ENCODE measurements around the gene HIVEP3.

The HIVEP3 gene

DNA sequence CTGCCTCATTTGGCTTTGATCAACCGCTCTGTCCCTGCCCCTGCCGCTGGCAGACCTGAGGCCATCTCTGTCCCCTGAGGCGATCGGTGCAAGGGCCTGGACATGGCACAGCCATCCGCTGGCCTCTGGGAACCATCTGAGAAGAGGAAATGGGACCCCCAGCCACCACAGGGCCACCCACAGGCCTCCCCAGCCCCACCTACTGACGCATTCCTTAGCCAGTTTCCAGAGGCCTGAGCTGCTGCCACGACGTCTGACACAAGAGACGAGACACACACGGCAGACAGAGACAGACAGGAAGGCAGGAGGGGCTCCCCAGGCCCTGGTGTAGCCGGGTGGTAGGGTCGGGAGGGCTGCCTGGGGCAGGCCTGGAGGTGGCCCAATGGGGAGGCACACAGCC is 397.0 kb downstream of the HIVEP3 start:
- no peak for DNase-seq

DNA sequence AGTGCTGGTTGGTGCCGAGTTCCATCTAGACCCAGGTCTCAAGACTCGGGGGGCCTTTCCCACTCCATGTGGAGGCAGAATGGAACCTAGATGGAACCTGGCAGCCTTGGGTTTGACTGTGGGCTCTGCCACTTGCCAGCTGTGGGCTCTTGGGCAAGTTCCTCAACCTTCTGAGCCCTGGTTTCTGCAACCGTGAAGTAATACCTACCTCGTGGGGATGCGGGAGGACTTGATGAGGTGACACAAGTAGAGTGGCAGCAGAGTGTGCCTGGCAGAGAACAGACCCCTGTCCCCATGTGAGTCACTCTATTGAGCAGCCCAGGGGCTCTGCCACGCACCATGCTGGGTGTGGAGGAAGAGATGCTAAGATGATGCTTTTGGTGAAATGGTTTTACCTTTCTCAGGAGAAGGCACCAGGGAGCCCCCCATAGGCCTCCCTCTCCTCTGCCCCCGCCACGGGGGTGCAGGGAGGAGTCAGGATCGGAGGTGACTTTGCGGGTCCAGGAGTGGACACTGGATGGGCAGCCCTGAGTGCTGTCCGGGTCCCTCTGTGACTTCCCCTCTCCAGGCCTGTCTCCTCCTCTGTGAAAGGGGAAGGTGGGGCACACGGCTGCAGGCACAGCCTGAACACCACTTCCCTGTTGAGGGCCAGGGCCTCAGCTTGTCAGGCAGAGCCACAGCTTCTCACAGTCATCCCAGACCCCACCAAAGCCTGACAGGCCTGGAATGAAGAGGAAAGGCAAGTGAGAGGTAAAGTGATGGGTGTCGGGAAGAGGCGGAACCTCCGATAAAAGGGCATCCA is 397.6 kb downstream of the HIVEP3 start:
- DNase-seq, result no peak

DNA sequence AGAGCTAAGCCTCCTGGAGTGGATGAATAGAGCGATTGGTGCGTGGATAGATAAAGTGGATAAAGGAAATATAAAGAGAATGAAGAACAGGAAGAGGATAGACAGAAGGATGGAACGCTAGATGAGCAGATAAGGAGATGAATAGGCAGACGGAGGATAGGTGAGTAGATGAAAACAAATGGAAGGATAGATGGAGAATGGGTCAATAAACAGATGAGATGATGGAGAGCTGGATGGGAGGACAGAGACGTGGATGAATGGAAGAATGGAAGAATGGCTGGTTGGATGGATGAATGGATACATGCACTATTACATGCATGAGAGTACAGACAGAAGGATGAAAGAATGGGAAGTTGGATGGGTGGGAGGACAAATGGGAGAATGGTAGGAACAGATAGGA is 399.1 kb downstream of the HIVEP3 start:
- no peak for DNase-seq

DNA sequence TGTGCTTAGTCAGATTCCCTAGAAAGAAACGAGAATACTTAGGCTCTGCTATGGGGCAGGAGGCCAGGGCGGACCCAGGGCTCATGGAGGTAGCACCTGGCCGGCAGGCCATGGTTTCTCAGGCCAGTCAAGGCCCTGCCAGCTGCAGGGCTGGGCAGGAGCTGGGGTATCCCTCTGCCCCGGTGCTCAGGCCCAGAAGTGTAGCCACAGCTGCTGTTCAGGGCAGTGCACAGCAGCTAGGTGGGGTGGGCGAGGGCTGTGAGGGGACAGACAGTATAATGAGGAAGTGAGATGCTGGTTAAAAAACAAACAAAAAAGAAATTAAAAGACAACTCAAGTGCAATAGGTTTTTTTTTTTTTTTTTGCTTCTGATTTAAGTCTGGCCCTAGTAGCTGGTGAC is 400.3 kb downstream of the HIVEP3 start:
- no peak for DNase-seq

DNA sequence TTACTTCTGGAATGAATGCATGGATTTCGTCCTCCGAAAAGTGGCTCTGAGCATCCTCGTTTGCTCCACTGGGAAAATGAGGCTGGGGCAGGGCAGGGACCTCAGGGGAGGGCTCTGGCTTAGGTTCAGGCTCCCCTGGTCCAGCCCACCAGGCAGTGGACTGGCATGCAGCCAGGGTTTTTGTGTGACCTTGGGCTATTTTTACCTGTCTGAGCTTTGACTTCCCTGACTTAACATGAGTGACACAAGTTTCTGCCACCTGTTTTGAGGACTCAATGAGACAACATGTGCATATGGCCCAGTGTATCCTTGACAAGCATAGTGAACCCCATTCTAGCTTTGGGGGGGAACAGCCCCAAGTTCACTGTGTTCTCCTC is 401.7 kb downstream of the HIVEP3 start:
- DNase-seq, result no peak

DNA sequence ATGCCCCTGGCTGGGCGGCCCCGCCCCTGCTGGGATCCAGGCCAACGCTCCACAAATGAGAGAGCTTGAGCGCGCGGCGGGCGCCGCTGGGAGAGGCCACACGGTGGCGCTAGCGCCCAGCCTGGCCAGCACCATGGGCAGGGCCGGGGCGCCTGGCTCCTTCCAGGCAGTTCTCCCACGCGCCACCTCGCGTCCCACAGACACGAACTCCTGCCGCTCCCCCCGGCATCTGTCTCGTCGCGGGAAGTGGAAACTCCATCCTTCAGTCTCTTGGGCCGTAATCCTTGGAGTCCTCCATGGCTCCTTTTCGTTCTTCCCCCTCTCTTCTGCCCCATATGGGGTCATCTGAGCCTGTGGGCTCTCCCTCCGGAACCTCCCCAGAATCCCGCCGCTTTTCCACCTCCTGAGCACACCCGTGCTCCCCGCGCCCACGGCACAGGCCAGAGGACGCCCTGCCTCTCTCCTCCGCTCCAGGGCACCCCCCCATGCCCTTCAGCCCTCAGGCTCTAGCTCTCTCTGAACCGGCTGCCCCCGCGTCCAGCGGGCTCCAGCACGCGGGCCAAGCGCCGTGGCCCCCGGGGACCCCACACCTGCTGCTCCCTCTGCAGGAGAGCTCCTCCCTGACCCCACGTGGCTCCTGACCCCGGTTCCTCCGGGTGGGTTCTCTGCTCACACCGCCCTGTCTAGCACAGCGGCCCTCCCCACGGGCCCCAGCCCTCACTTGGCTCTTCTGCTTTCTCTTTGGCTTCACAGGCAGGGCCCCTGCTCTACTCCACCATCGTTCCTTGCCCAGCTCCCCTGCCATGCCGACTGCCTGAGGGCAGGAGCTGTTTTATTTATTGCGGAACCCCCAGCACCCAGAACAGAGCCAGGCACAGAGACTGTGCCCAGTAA is 402.3 kb downstream of the HIVEP3 start:
- DNase-seq, result peak; percentile 94

DNA sequence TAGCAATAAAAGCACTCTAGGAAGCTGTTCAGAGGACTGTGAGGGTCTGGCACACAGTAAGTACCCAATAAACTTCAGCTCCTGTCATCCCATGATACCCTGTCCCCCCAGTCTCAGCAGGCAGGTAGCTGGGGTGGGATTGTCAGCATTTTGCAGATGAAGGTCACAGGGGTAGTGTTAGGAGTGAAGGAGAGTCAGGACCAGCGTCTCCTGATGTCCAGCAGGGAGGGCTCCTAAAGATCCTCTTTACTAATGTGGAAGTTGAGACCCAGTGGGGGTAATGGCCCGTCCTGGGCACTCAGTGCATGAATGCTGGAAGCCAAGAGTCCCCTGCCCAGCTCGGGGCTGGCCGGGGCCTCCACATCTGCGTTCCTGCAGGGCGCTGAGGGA is 402.9 kb downstream of the HIVEP3 start:
- DNase-seq, result no peak

DNA sequence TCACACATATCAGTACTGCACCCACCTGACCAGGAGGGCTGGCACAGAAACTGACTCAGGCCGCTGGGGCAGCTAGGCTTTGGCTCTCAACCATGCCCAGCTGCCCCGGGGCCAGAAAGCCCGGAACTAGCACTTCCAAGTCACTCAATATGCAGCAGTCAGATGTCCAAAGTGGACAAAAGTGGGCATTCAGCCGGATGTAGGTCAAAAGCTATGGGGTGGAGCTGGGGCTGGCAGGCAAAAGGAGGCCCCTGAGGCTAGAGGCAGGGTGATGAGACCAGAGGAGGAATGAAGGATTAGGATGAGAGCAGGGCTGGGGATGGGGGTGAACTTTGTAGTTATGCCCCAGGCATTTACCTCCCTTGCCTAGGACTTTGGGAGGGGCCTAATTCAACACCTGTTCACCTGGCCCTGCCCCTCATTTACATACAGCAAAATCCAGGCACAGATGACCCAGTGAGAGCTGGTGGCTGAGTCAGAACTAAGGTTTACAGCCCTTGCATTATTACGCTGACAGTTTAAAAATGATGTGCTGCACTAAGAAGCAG is 403.5 kb downstream of the HIVEP3 start:
- DNase-seq, result no peak

DNA sequence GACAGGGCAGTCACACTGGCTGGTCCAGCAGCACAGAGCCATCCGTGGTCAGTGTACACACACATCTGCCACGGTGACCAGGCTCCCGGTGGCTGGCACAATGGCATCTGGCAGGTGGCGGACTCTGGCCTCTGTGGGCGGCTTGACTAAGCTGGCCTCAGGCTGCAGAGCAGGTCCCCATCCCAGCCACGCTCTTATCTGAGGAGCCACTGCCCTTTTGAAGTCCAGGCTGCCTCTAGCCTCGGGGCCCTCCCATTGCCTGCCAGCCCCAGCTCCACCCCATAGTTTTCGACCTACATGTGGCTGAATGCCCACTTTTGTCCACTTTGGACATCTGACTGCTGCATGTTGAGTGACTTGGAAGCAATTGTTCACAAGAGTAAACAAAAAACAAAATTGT is 404.3 kb downstream of the HIVEP3 start:
- no peak for DNase-seq

DNA sequence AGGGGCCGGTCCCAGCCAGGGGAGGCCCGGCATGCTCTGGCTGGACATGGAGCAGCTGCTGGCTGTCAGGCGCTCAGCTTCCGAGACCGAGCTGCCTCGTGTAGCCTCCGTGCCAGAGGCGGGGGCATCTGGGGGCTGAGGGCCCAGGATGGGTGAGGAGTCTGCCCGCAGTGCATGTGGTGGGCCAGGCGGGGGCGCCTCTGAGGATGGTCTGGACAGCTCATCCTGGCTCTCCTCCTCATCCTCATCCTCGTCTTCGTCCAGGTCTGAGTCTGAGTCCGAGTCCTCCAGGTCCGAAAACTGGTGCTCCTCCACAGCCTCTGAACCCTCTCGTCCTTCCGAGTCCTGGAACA is 405.4 kb downstream of the HIVEP3 start:
- DNase-seq, result peak; percentile 76

DNA sequence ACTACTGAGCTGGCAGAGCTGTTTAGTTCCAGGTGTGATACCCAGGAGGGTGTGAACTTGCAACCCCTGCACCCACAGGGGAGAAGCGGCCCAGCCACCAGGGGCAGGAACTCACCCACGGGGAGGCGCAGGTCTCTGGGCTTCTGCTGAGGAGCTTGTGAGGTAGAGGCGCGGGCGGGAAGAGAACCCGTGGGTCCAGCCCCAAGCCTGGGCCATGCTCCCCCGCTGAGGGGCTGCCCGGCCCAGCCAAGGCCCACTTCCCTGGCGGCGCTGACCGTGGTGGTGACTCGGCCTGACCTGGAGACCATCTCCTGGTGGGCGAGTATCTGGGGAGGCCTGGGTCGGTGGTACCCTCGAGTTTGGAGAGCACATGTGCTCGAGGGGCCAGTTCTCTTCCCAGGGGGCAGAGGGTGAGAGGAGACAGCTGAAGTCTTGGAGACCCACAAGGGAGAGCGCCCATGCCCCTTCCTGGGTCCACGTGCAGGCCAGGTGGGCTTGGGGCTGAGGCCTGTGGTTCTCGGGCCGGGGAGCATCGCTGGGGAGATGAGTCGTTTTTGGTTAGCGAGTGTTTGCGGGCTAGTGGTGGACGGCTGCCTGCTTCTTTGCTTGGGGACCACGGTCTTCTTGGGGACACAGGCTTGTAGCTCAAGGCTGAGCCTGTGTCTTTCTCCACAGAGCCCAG is 405.9 kb downstream of the HIVEP3 start:
- no peak for DNase-seq

DNA sequence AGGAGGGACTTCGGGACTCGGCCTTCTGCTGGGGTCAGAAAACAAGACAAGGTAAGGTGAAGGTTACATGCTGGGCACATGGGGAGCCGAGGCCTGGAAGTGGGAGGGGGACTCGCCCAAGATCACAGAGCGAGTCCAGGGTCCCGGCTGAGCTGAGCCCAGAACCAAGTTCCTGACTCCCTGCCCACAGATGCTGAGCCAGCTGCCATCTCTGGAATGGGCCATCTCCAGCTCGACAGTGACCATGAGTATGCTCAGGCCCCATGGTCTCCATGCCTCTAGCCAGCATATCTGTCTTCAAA is 407.5 kb downstream of the HIVEP3 start:
- no peak for DNase-seq

DNA sequence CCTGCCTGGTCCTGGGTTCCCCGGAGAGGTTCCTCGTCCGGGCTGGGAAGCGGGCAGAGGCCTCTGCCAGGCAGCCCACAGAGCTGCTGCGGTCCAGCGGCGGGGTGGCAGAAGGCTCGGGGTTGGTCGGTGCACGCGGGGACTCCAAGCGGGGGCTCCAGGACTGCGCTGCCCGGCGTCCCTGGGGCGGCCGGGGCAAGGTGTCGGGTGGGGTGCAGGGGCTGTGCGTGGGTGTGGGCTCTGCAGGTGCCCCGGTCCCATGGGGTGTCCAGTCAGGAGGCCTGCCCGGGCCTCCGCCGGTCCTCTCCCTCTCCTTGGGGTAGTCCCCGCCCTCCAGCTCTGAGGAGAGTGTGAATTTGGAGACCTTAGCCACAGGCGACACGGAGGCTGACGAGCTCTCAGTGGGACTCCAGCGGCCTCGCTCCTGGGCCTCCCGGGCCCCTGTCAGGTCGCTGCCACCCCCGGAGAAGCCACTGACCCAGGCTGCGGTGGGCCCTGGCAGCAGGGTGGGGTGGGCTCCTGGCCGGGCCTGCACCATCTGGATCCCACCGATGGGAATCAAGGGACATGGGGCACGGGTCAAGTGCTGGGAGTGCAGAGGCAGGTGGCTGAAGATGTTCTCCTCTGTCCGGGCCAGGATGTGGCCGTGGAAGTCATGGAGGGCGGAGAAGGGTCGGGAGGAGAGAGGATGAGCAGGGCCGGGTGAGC is 408.0 kb downstream of the HIVEP3 start:
- no peak for DNase-seq

DNA sequence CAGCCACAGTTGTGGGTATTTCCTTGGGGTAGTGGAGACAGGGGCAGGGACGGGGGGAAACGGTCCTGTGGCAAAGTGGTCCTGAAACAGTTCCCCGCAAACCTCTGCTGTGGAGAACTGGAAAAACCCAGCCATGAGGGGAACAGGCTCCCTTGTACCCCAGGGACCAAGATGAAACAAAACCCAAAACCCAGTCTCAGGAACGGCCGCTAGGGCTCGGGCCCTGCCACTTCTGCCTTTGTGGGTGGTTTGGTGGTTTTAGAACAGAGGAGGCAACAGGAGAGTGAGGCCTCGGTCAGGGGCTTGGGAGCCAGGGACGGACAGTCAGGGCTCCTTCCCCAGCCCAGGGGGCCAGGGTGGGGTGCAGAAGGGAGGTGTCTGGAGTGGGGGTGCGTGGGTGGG is 409.5 kb downstream of the HIVEP3 start:
- no peak for DNase-seq

DNA sequence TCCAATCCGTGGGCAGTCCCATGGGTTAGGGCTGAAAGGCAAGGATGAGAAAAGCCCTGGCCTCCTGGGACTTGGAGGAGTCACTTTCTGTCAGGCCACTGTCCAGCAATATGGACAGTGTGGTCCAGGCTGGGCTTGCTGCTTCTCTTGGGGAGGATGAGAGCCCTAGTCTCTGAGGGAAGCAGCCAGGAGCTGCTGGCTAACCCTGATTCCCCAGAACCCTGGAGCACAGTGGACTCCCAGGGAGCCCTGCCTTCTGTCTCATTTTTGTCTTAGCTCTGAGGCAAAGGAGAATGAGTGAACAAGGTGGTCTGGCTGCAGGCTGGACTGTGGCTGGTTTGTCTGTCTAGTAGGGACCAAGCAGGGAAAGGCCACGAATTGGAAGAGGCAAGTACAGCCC is 410.4 kb downstream of the HIVEP3 start:
- no peak for DNase-seq

DNA sequence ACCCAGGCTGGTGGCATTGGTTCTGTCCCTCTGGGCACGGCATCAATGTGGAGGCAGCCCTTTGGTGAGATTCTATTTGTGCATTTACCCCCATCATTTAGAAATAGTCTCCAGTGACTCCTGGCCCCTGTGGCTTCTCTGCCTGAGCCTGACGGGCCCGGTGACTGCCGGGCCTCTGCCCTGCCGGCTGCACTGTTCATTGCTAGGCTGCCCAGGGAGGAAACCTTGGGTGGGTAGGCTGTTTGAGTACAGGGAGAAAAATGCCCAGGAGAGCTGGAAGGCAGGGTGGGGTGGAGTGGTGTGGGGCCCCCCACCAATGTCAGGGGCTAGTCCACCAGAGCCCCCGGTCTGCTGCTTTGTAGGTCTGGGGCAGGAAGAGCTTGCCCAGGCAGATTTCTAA is 410.9 kb downstream of the HIVEP3 start:
- no peak for DNase-seq

DNA sequence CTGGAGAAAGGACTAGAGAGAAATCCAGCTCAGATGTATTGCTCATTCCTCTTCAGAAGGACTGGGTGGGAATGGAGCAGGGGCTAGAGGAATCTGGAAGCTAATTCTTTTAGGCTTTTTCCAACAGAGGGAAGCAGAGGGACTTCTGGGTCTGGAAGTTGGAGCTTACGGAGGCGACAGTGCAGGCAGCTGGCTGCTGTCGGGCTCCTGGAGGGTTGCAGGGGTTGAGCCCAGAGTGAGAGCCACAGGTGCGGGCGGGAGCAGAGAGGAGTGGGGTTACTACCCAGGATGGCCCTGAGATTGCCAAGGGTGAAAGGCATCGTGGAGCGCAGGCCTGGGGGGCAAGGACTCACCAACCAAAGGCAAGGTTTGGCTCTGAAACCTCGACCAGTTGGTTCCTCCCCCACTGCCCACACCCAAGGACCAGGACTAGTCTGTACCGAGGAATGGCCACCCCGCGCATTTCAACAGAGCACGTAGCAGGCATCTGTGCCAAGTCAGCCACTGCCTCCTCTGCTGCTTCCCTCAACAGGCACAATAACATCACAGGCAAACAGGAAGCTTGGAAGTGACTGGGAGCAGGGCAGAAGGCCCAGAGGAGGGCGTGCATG is 411.5 kb downstream of the HIVEP3 start:
- DNase-seq, result no peak

DNA sequence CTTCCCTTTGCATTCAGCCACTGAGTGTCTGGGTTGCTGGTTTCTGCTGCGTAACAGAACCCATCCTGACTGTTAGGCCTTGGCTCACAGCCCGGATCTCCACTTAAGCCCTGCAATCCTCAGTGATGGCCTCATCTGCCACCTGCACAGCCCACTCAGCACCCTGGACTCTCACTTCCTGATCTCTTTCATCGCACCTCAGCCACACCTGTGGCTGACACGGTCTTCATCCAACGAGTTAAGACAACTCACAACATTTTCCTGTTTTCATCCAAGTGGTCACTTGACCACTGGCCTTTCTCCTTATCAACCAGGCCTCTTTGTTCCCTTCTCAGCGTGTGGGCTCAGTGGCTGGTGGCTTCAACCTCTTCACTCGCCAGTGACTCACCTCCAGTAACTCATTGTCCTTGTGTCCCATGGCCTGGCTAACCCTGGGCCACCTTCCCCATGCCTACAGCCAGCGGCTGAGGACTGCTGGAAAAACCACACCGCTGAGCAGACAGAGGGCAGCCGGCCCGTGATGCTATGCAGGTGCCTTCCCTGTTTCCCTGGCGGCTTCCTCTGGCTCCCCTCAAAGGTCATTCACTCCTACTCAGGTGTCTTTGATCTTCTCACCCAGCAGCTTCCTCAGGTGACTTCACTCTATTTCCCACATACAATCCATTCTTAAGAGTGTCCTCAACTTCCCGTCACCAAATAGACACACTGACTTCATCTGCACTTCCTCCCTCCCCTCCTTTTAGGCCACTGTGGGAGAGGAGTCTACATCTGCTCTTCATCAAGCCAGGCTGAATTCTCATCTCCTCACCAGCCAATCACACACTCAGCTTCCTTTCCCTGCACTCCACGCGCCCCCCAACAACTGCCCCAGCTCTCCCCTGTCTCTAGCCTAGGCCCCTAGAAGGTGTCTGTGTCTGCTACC is 414.3 kb downstream of the HIVEP3 start:
- DNase-seq, result peak; percentile 63

DNA sequence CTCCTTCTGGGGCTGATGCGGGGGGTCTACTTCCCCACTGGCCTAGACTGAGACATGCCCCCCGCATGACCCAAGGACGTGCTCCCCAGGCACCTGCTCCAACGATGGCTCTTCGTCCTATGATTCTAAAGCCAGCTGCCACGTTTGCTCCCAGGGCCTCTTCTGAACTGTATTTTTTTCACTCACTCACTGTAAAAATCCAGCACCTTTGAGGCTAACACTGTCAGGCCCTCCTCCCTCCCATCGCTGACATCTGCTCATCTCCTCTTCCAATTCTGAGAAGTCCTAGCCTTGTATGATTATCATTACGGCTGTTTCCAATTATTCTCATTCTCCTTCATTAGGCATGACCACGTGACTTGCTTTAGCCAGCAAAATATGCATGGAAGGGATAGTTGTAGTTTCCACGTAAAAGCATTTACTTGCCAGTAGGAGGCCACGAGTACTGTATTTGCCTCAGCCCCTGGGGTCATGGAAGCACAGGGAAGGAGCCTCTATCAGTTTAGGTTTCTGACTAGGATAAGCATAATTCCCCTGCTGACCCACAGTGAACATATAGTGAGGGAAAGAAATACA is 415.1 kb downstream of the HIVEP3 start:
- no peak for DNase-seq

DNA sequence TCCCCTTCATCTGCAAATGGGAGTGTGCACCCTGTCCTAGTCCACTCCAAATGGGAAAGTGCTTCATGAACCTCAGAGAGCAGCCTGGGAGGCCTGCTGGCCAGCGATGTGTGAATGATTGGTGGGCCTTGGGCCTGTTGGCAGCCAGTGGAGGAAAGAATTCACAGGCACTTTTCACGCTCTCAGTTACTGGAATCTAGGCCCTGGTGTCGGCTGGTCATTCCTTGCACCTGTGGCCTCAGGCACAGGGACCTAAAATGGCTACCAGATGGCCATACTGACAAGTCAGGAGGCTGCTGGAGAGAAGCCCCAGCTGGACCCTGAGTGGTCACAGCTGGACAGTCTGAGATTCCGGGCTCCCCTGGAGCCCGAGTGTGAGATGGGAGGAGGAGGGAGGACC is 415.8 kb downstream of the HIVEP3 start:
- no peak for DNase-seq

DNA sequence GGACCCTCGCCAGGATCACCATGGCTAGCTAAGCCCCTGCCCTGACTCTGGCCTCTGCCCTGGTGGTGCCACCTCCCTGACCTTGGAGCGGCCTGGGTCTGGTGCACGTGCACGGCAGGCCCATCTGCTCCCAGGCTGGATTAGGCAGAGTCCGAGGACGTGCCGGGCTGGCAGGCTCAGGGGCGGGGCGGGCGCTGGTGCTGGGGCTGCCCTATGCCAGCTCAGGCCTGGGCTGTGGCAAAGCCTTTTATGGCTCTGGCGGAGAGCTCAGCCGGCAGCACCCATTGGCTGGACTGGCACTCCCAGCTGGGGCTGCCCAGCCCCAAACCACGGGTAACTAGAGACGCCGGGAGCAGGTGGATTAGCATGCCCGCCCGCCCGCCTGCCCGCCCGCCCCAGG is 417.1 kb downstream of the HIVEP3 start:
- DNase-seq, result no peak

Data from 8988T (cell line).